GM21526 (cell line): Measurements from ENCODE around the gene ANKZF1.
A peak's percentile ranks its signal among the peaks of the same experiment; 100 is the strongest.
"Not testable (repeated sequence)": the region's sequence is repeated elsewhere in the genome, so short reads cannot be mapped to it uniquely, and the experiment has no call there.

Experiments
- ATAC-seq: cut with Tn5 transposase; IDR thresholded peaks from one replicate; pipeline ENCODE4 v1.9.1; 2021; ENCODE audit warnings: moderate library complexity; ENCODE audit not compliant: unreplicated experiment, low FRiP score

Gene ANKZF1, protein sequence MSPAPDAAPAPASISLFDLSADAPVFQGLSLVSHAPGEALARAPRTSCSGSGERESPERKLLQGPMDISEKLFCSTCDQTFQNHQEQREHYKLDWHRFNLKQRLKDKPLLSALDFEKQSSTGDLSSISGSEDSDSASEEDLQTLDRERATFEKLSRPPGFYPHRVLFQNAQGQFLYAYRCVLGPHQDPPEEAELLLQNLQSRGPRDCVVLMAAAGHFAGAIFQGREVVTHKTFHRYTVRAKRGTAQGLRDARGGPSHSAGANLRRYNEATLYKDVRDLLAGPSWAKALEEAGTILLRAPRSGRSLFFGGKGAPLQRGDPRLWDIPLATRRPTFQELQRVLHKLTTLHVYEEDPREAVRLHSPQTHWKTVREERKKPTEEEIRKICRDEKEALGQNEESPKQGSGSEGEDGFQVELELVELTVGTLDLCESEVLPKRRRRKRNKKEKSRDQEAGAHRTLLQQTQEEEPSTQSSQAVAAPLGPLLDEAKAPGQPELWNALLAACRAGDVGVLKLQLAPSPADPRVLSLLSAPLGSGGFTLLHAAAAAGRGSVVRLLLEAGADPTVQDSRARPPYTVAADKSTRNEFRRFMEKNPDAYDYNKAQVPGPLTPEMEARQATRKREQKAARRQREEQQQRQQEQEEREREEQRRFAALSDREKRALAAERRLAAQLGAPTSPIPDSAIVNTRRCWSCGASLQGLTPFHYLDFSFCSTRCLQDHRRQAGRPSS

GRCh38 chr2:219229305-219230058 is at the start of gene ANKZF1, which contains the start of gene ATG9A:
Gene ANKZF1, plus strand, starts transcription at chr2:219229806. Its CDS starts 452 bp downstream, at chr2:219230258.
Gene ATG9A, minus strand, starts transcription at chr2:219229636. Its CDS starts 1,612 bp downstream, at chr2:219228024.
- ATAC-seq: peak; percentile 92

GRCh38 chr2:219180961-219181360 is 48.6 kb upstream of the ANKZF1 start:
- ATAC-seq: no peak

DNA sequence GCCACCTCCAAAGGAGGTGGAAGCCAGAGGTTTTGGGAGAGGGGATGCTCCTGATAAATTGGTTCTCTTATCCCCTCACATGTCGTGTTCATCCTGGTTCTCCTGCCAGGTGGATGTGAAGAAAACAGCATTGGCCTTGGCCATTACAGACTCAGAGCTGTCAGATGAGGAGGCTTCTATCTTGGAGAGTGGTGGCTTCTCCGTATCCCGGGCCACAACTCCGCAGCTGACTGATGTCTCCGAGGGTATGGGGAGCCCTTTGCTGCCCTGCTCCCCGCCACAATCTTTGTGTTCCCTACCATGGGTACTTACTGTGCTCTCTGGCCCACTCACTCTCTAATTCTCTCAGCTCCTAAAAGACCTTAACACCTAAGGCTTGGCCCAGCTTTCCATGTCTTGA is 48.1 kb upstream of the ANKZF1 start:
- no peak for ATAC-seq

DNA sequence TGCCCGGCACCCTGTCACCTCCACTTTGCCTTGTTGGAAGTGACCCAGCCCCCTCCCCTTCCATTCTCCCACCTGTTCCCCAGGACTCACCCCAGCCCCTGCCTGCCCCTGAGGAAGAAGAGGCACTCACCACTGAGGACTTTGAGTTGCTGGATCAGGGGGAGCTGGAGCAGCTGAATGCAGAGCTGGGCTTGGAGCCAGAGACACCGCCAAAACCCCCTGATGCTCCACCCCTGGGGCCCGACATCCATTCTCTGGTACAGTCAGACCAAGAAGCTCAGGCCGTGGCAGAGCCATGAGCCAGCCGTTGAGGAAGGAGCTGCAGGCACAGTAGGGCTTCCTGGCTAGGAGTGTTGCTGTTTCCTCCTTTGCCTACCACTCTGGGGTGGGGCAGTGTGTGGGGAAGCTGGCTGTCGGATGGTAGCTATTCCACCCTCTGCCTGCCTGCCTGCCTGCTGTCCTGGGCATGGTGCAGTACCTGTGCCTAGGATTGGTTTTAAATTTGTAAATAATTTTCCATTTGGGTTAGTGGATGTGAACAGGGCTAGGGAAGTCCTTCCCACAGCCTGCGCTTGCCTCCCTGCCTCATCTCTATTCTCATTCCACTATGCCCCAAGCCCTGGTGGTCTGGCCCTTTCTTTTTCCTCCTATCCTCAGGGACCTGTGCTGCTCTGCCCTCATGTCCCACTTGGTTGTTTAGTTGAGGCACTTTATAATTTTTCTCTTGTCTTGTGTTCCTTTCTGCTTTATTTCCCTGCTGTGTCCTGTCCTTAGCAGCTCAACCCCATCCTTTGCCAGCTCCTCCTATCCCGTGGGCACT is 47.1 kb upstream of the ANKZF1 start:
- ATAC-seq: no peak

GRCh38 chr2:219183151-219183772 is 46.3 kb upstream of the ANKZF1 start:
- ATAC-seq: no peak

- ATAC-seq: no peak
Observed at GRCh38 chr2:219184121-219184520, 45.5 kb upstream of the ANKZF1 start.

DNA sequence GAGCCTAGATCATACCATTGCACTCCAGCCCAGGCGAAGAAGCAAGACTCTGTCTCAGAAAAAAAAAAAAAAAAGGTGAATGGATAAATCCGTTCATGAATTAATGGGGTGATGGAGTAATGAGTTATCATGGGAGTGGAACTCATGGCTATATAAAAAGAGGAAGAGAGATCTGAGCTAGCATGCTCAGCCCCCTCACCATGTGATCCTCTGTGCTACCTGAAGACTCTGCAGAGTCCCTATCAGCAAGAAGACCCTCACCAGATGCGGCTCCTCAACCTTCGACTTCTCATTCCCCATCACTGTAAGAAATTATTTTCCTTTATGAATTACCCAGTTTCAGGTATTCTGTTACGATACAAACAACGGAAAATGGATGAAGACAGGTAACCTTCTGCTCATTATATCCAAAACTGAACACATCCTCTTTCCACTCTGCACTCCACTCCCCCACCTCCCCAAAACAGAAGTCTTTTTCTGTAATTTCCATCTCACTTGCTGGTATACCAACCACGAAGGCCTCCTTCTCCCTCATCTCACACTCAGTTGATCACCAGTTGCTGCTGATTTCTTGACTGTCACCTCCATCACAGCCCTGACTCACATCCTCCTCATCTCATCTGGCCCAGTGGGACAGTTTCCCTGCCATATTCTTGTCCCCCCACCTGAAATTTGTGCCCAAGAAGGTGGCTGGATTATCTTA is 42.7 kb upstream of the ANKZF1 start:
- no peak for ATAC-seq

- ATAC-seq: no peak
Observed at GRCh38 chr2:219197388-219197787, 32.2 kb upstream of the ANKZF1 start.

DNA sequence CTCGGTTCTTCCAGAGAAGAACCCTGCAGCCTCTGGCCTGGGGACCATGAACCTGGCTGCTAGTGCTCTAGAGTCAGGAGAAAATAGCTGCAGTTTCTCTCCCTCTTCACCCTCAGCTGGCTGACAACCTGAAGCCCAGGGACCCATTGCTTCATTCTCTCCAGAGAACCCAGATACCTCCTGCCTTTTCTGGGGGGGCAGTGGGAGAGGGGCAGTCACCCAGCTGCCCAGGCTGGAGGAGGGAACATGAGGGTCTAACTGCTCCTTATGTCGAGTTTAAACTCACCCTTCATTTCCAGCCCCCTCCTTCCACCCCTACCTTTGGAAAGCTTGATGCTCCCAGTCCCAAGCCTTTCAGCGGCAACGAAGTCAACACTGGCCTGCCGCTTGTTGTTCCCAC is 30.6 kb upstream of the ANKZF1 start:
- no peak for ATAC-seq

DNA sequence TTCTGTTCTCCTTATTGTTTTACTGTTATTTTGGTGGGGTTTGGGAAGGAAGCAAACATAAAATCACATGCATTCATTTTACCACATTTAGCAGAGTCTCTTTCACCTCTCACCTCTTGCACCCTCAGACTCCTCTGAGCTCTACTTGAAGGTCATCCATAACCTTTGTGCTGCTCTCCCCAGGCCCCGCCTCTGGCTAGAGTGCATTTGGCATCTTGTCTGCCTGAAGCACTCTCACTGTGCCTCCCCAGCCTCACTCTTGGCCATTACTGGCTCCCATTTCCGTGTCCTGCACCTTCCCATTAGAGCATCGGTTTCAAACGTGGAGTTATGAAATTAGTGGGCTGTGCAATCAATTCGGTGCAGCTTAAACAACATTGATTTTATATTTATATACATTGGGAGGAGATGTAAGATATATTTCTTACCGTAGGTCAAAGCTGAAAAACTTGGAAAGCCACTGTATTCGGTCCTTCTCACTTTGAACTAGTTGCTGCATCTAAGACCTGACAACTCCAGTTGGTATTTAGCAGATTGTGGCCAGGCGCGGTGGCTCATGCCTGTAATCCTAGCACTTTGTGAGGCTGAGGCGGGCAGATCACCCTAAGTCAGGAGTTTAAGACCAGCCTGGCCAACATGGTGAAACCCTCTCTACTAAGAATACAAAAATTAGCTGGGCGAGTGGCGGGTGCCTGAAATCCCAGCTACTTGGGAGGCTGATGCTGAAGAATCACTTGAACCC is 30.0 kb upstream of the ANKZF1 start:
- no peak for ATAC-seq

DNA sequence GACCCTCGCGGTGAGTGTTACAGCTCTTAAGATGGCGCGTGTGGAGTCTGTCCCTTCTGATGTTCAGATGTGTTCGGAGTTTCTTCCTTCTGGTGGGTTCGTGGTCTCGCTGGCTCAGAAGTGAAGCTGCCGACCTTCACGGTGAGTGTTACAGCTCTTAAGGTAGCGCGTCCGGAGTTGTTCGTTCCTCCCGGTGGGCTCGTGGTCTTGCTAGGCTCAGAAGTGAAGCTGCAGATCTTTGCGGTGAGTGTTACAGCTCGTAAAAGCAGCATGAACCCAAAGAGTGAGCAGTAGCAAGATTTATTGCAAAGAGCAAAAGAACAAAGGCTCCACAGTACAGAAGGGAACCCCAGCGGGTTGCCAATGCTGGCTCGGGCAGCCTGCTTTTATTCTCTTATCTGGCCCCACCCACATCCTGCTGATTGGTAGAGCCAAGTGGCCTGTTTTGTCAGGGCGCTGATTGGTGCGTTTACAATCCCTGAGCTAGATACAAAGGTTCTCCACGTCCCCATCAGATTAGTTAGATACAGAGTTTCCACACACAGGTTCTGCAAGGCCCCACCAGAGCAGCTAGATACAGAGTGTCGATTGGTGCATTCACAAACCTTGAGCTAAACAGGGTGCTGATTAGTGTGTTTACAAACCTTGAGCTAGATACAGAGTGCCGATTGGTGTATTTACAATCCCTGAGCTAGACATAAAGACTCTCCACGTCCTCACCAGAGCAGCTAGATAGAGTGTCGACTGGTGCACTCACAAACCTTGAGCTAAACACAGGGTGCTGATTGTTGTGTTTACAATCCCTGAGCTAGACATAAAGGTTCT is 28.9 kb upstream of the ANKZF1 start:
- not testable (repeated sequence) for ATAC-seq

DNA sequence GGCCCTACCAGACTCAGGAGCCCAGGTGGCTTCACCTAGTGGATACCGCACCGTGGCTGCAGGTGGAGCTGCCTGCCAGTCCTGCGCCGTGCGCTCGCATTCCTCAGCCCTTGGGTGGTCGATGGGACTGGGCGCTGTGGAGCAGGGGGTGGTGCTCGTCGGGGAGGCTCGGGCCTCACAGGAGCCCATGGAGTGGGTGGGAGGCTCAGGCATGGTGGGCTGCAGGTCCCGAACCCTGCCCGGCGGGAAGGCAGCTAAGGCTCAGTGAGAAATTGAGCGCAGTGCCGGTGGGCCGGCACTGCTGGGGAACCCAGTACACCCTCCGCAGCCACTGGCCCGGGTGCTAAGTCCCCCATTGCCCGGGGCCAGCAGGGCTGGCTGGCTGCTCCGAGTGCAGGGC is 28.3 kb upstream of the ANKZF1 start:
- not testable (repeated sequence) for ATAC-seq

GRCh38 chr2:219204425-219205164 is 25.0 kb upstream of the ANKZF1 start:
- ATAC-seq: no peak

- ATAC-seq: no peak
Observed at GRCh38 chr2:219205165-219205538, 24.5 kb upstream of the ANKZF1 start.

DNA sequence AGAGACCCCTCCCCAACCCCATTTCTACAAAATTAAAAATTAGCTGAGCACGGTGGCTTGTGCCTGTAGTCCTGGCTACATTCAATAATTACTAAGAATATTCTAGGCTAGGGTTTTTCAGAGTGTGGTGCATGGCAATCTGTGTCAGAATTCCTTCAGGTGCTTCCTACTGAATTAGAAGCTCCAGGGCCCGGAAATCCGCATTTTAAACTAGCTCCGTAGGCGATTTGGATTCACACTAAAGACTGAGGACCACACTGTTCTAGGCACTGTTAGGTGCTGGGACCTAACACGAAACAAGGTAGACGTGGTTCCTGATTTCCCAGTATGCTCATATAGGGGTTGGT is 23.7 kb upstream of the ANKZF1 start:
- no peak for ATAC-seq

GRCh38 chr2:219206328-219207133 is 23.1 kb upstream of the ANKZF1 start, which contains the start of gene ZFAND2B:
Gene ZFAND2B, plus strand, starts transcription at chr2:219206782. Its CDS starts 206 bp downstream, at chr2:219206988.
- ATAC-seq: peak; percentile 95
